NCI-H69 (cell line): ENCODE results near the gene CBFA2T3.

Experiments
- DNase-seq: peaks from one replicate; lab custom pipeline; 2025; lab: John Stamatoyannopoulos, UW

Gene CBFA2T3

GRCh38 chr16:88976366-88977017 lies 515 bp downstream of the CBFA2T3 start:
- peak; percentile 5 for DNase-seq

- no peak for DNase-seq
These were observed 1.4 kb downstream of the CBFA2T3 start for GRCh38 chr16:88975511-88976061.

DNA sequence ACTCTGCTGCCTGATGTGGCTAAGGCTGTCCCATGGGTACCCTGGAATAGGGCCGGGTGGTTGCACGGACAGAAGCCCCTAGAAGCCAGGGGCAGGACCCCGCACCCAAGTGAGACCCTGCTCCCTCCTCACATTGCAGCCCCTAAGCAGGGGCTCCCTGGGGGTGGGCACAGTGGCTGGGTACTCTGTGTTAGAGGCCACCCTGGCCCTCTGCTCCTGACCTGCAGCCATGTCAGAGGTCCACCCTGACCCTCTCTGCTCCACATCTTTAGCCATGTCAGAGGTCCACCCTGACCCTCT lies 2.1 kb downstream of the CBFA2T3 start:
- no peak for DNase-seq

DNA sequence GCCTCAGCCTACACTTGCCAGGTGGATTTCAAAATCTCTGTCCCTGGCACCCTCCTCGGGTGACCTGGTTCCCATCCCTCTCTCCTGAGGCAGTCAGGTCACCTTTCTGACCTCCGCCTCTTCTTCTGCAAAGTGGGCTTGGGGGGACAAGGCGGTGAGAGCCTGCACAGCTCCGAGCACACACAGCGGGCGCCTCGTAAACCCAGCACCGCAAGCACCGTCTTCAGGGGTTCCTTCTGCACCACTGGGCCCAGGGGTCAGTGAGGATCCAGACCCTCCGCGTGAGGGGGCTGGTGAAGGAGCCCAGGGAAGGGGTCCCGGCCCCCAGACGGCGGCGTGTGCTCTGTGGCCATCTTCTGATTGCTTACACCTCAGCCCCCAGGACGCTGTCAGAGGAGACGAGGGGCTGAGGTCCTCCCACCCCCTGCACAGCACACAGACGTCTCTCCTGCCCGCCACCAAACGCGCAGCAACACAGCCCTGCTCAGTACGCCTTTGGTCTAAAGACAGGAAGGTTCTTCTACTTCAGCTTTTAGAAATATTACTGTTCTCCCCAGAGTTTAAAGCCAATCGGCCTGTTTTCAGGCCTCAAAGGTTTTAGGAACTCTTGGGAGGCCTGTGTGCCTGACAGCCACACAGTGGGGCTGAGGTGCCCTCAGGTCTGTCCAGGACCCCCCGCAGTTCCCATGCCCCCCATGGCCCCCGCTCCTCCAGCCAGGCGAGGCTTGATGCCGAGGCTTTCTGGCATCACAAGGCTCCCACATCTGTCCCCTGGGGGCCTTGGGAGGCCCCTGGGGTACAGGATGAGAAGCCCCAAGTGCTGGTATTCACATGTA lies 2.7 kb downstream of the CBFA2T3 start:
- no peak for DNase-seq

GRCh38 chr16:88973415-88974050 lies 3.5 kb downstream of the CBFA2T3 start:
- DNase-seq: no peak

GRCh38 chr16:88973007-88973410 lies 4.0 kb downstream of the CBFA2T3 start:
- DNase-seq: no peak

DNA sequence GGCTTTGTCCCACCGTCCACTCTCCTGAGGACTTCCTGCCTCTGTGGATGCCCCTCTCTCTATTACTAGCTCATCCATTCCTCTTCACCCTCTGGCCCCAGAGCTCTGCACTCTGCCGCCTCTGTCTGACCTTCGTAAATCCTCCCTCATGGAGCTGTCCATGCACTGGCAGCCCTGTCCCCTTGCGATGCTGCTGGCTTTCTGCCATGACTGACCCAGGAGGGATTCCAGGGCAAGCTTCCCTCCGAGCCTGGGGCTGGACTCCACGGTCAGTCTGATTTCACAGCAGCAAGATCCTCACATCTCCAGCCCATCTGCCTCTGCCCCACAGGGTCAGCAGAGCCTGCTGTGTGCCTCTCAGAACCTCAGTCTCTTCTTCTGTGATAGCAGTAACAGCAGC lies 4.7 kb downstream of the CBFA2T3 start:
- no peak for DNase-seq

GRCh38 chr16:88971371-88972097 lies 5.5 kb downstream of the CBFA2T3 start:
- DNase-seq: no peak

DNA sequence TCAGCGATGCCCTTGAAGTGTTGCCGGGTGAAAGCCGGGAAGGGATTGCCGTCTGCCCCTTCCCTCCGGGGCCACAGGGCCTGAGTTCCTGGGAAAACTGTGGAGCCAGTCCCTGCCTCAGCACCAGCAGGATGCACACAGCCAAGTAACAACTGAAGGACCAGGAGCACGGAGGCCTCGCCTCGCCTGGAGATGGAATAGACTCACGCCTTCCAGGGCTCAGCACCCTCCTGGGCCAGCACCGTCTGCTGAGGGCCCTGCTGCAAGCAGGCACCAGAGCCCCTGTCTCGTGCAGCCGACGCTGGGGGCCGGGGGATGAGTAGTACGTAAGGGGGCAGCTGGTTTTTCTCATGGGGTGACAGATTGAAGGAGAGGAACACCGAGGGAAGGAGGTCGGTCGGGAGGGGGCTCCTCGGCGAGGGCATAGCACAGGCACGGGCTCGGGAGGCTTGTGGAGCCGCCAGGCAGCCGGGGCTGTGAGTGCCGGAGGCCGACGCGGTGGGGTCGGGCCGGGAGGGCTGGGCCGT lies 6.4 kb downstream of the CBFA2T3 start:
- no peak for DNase-seq

DNA sequence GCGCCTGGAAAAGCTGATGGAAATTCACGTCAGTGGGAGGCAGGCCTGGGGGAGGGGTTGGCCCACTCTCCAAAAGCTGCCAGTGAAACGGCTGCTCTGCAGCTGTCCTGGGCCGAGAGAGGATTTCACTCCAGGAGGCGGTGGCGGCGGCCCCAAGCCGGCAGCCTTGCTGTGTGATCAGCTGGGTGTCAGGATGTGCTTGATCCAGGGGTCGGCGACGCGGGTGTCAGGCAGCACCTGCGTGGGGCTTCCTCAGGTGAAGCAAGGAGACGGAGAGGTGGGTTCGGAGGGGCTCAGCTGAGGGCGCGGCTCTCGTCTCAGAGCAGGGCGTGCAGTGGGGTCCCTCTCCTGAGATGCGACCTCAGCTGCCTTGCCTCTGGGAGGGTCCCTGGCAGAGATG lies 7.0 kb downstream of the CBFA2T3 start:
- DNase-seq: no peak

GRCh38 chr16:88969361-88969831 lies 7.6 kb downstream of the CBFA2T3 start:
- DNase-seq: no peak

GRCh38 chr16:88968589-88969280 lies 8.3 kb downstream of the CBFA2T3 start:
- no peak for DNase-seq

- no peak for DNase-seq
These were observed 9.0 kb downstream of the CBFA2T3 start for GRCh38 chr16:88967830-88968588.

DNA sequence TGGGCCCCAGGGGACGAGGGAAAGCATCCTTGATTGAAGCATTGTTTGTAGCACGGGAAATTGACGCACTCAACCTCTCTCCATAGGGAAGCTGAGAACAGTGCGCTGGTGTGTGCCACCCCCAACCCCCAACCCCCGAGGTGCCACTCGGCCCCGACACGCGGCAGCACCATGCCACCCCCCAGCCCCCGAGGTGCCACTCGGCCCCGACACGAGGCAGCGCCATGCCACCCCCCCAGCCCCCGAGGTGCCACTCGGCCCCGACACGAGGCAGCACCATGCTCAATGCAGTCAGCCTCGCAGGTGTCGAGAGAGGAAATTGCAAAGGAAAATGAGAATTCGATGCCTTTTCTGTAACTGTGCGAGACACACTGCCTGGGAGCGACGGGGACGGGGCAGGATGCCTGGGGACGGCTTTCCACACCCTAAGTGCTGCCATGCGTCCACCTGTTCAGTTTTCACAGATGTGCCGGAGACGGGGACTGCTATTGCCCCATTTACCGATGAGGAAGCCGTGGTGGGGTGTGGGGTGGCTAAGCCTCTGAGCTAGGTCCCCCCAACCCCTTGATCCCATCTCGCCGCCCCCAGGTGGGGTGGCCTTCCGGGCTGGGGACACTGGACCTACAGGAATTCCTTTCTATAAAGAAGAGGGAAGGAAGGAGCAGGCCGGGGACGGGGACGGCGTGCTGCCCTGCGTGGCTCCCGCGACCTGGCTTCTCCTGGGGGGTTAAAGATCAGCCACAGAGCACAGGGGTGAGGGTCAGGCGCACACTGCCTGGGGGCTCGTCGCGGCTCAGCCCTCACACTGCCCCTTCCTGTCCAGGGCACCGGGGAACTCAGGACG lies 9.8 kb downstream of the CBFA2T3 start:
- no peak for DNase-seq

GRCh38 chr16:88965826-88966480 lies 11.1 kb downstream of the CBFA2T3 start:
- no peak for DNase-seq

- peak; percentile 11 for DNase-seq
These were observed 11.6 kb downstream of the CBFA2T3 start for GRCh38 chr16:88965411-88965810.

GRCh38 chr16:88964636-88965035 lies 12.4 kb downstream of the CBFA2T3 start:
- DNase-seq: no peak

- no peak for DNase-seq
These were observed 13.4 kb downstream of the CBFA2T3 start for GRCh38 chr16:88963583-88963982.
